HepG2 (cell line): ENCODE measurements around the gene IL6ST. TPM values are rescaled to one million over a fixed set of nuclear protein-coding genes. Genes with fewer than 3 reads are reported as not detected.

Experiments used
- ATAC-seq: fragments of 200-7000 bp; cut with Tn5 transposase; 3 replicates; pipeline ENCODE4 v1.9.1; 2020; ENCODE audit warnings: mild to moderate bottlenecking, moderate library complexity
- BruUV-seq: library from RNA; stranded (reverse); fragments of 400-500 nt; replicated peaks from 2 replicates; lab custom pipeline; 2021; lab: Mats Ljungman, UMichigan
- CTCF ChIA-PET: fragments of 300-600 bp; formaldehyde crosslinking; extraction: SDS; loops from one replicate; lab custom pipeline; 2021; ENCODE audit warnings: low total read pairs, inconsistent platforms, low intra/inter-chr PET ratio; lab: Yijun Ruan, JAX
- POLR2A ChIA-PET: fragments of 350-600 bp; sonication (Branson Sonifier 250); formaldehyde crosslinking; loops from one replicate; lab custom pipeline; 2020; ENCODE audit warnings: antibody characterized with exemption, inconsistent platforms; lab: Yijun Ruan, JAX
- DNase-seq: peaks from one replicate; pipeline ENCODE4 v3.0.0-alpha.2; 2015; ENCODE audit warnings: low spot score
- FAIRE-seq: peaks from 3 replicates; lab custom pipeline; 2011; peaks lifted over from hg19 to GRCh38; lab: Jason Lieb, UNC
- H2AFZ ChIP-seq: one replicate; pipeline ENCODE4 v1.6.1; 2011; ENCODE audit warnings: low read length, inconsistent platforms
- H3K27ac ChIP-seq: fragments of 300-600 bp; 3 replicates; pipeline ENCODE4 v1.8.0; 2011; ENCODE audit warnings: mixed run types, mild to moderate bottlenecking, mixed read lengths, low read length, inconsistent platforms; ENCODE audit not compliant: insufficient read depth; ENCODE audit errors: extremely low read length
- H3K27me3 ChIP-seq, 2 experiments: fragments of 200-600 bp in 1 of 2; 2 replicates in 1 of 2; 3 replicates in 1 of 2; pipeline versions ENCODE4 v1.6.0 to v1.8.0; 2011; ENCODE audit warnings: low read length in 2 of 2, mild to moderate bottlenecking in 2 of 2, moderate library complexity in 2 of 2, inconsistent platforms in 1 of 2; ENCODE audit not compliant: insufficient read depth in 2 of 2, control insufficient read depth in 1 of 2
- H3K36me3 ChIP-seq, 2 experiments: fragments of 200-600 bp in 1 of 2; replicated peaks in 1 of 2; 2 replicates in 1 of 2; 3 replicates in 1 of 2; pipeline versions ENCODE4 v1.5.1 to v1.8.0; 2011; ENCODE audit warnings: low read length in 2 of 2, inconsistent platforms in 1 of 2; ENCODE audit not compliant: insufficient read depth in 2 of 2, control insufficient read depth in 1 of 2
- H3K4me1 ChIP-seq: 2 replicates; pipeline ENCODE4 v1.5.1; 2012; ENCODE audit warnings: low read length, inconsistent platforms; ENCODE audit not compliant: insufficient read depth
- H3K4me2 ChIP-seq: 2 replicates; pipeline ENCODE4 v1.6.0; 2011; ENCODE audit warnings: low read depth, low read length, inconsistent platforms
- H3K4me3 ChIP-seq, 3 experiments: fragments of 200-600 bp in 1 of 3; sonication (generic), shearing (Covaris generic) in 1 of 3; replicated peaks in 1 of 3; 2 replicates each; pipeline ENCODE4 v1.5.1; 2011 to 2016; ENCODE audit warnings: low read length in 3 of 3, inconsistent platforms in 2 of 3, low read depth in 2 of 3, mild to moderate bottlenecking in 2 of 3, control low read depth in 1 of 3, mixed read lengths in 1 of 3; ENCODE audit not compliant: insufficient read depth in 1 of 3
- H3K79me2 ChIP-seq: one replicate; pipeline ENCODE4 v1.6.1; 2011; ENCODE audit warnings: low read length, inconsistent platforms; ENCODE audit not compliant: insufficient read depth
- H3K9ac ChIP-seq: 2 replicates; pipeline ENCODE4 v1.6.0; 2011; ENCODE audit warnings: mild to moderate bottlenecking, low read depth, low read length, inconsistent platforms; ENCODE audit not compliant: insufficient read depth
- H3K9me3 ChIP-seq: 2 replicates; pipeline ENCODE4 v1.5.1; 2012; ENCODE audit warnings: mild to moderate bottlenecking, low read length
- H4K20me1 ChIP-seq: 2 replicates; pipeline ENCODE4 v1.6.0; 2011; ENCODE audit warnings: inconsistent platforms, mild to moderate bottlenecking, low read length, moderate library complexity; ENCODE audit not compliant: insufficient read depth
- FOXK2 ChIP-seq: fragments of 450-650 bp; IDR thresholded peaks from 2 replicates; pipeline ENCODE4 v1.6.1; 2016
- ISX ChIP-seq: sonication (generic); formaldehyde crosslinking; conservative IDR thresholded peaks from 2 replicates; pipeline ENCODE4 v1.5.0; 2020; ENCODE audit warnings: missing genetic modification reagents
- MXD4 ChIP-seq: IDR thresholded peaks from 2 replicates; pipeline ENCODE4 v1.6.1; 2016; ENCODE audit warnings: mild to moderate bottlenecking, missing biosample characterization, missing genetic modification reagents
- PRPF4 ChIP-seq: fragments of 200-400 bp; formaldehyde crosslinking; IDR thresholded peaks from 2 replicates; pipeline ENCODE4 v1.6.1; 2016; ENCODE audit warnings: low read length, low read depth; ENCODE audit not compliant: poor library complexity, severe bottlenecking
- SIN3A ChIP-seq: IDR thresholded peaks from 2 replicates; pipeline ENCODE4 v1.6.1; 2011; ENCODE audit warnings: low read depth, mild to moderate bottlenecking, control low read depth, low read length, borderline replicate concordance
- SPEN ChIP-seq: sonication (generic); formaldehyde crosslinking; IDR thresholded peaks from 2 replicates; pipeline ENCODE4 v1.5.1; 2020; ENCODE audit warnings: low read depth, mild to moderate bottlenecking, missing genetic modification reagents
- STAT5B ChIP-seq: sonication (generic); formaldehyde crosslinking; IDR thresholded peaks from 2 replicates; pipeline ENCODE4 v1.4.0; 2020; ENCODE audit warnings: missing genetic modification reagents
- TCF7 ChIP-seq: sonication (generic); IDR thresholded peaks from 2 replicates; pipeline ENCODE4 v1.6.1; 2016; ENCODE audit warnings: antibody characterized with exemption, low read depth
- ZNF234 ChIP-seq: sonication (generic); formaldehyde crosslinking; conservative IDR thresholded peaks from 2 replicates; pipeline ENCODE4 v1.5.1; 2020; ENCODE audit warnings: mild to moderate bottlenecking, missing genetic modification reagents
- ZNF432 ChIP-seq: sonication (generic); formaldehyde crosslinking; IDR thresholded peaks from 2 replicates; pipeline ENCODE4 v1.5.0; 2020; ENCODE audit warnings: missing genetic modification reagents, mild to moderate bottlenecking, borderline replicate concordance
- ZNF547 ChIP-seq: sonication (generic); formaldehyde crosslinking; IDR thresholded peaks from 2 replicates; pipeline ENCODE4 v1.5.1; 2020; ENCODE audit warnings: mild to moderate bottlenecking, missing genetic modification reagents
- ZNF790 ChIP-seq: sonication (generic); formaldehyde crosslinking; IDR thresholded peaks from 2 replicates; pipeline ENCODE4 v1.8.0; 2022; ENCODE audit warnings: missing genetic modification reagents, mild to moderate bottlenecking, borderline replicate concordance
- WGBS: methylation state at CpG from one replicate; pipeline ENCODE4 v1.1.6; 2017; ENCODE audit warnings: low lambda C conversion rate; 5-methylcytosine and 5-hydroxymethylcytosine counted together
- in situ Hi-C: cut with HindIII; loops from 2 replicates; pipeline ENCODE4 v1.10.0; 2017; ENCODE audit warnings: low pct_unique_long_range_greater_than_20kb; ENCODE audit not compliant: extremely low pct_ligation_motif_present
- intact Hi-C: fragments of 100-400 bp; cut with micrococcal nuclease; formaldehyde crosslinking; loops from one replicate; pipeline ENCODE4 v1.10.0; 2022; ENCODE audit not compliant: unreplicated experiment
- polyA plus RNA-seq, 8 experiments: library from polyadenylated mRNA; depleted of rRNA in 3 of 8; stranded (reverse) in 7 of 8; unstranded in 1 of 8; fragments of >200 nt; fragmentation: Illumina TruSeq in 4 of 8; extraction: Trizol in 4 of 8; gene quantifications; 2 replicates each; pipeline versions ENCODE4 v1.2.1 to v1.2.3, GENCODE V29; 2011 to 2016; ENCODE audit warnings: low read depth in 4 of 8, missing spikeins in 1 of 8, mixed read lengths in 1 of 8; ENCODE audit not compliant: insufficient read depth in 1 of 8
- total RNA-seq, 5 experiments: library from RNA; depleted of rRNA; stranded (reverse); fragments of >200 nt; fragmentation: Illumina TruSeq; extraction: Trizol; gene quantifications; 2 replicates each; pipeline ENCODE4 v1.2.3, GENCODE V29; 2016; ENCODE audit warnings: low read depth in 1 of 5
- TF ChIP-seq, protein P1 (sequence below): sonication (generic); formaldehyde crosslinking; IDR thresholded peaks from 2 replicates; pipeline ENCODE4 v1.4.0; 2020; ENCODE audit warnings: missing genetic modification reagents
- TF ChIP-seq, protein P2 (sequence below): sonication (generic); formaldehyde crosslinking; IDR thresholded peaks from 2 replicates; pipeline ENCODE4 v1.4.0; 2020; ENCODE audit warnings: low read depth, missing genetic modification reagents

IL6ST gene
- total and polyA plus RNA-seq, 2 of the 13 experiments (the other 11 are each of a cell fraction or from before 2014, with no cell fraction given) = 66.6 to 166 TPM

DNA sequence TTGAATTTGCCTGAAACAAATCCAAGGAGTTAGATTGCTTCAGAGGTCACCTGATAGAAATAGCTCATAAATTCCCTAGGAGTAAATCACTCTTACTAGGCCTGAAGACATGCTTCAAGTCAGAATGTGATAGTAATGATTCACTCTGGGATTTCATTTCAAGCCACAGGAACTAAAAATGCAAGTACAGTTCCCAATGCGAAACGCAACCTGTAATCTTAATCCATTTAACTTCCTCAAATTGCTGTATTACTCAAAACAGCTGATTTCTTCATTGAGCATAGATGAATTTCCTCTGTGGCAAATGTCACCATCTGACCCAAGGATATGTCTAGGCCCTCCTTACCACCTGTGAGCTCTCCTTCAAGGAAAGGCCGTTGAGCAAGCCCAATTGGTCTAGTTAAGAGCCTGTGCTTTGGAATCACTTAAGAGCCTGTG, 32.1 kb upstream of the IL6ST start:
- Histone ChIP-seq H4K20me1 (no peaks in the 10 kb centered on the region), H3K27ac (peak overlapping the region; percentile 47), H3K27me3 (no peaks in the 10 kb centered on the region), H3K4me2 (no peak overlapping the region), H2AFZ (no peak overlapping the region), H3K9ac (no peak overlapping the region), H3K36me3 (no peaks in the 10 kb centered on the region), H3K4me1 (peaks cover 63% of the 10 kb centered on the region), H3K4me3 (no peak overlapping the region), H3K79me2 (no peaks in the 10 kb centered on the region), H3K9me3 (no peaks in the 10 kb centered on the region)
- ChIA-PET POLR2A (interaction anchor here (2.5 to 2.9 kb wide), 2 partner anchors 24 to 32 kb away, joined by 10 to 12 read pairs; partner anchors contain the start of gene IL6ST), CTCF (no interaction called here)
- no TSS peak for BruUV-seq
- TF ChIP-seq, protein P1, sequence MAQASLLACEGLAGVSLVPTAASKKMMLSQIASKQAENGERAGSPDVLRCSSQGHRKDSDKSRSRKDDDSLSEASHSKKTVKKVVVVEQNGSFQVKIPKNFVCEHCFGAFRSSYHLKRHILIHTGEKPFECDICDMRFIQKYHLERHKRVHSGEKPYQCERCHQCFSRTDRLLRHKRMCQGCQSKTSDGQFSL = no peak
- TF ChIP-seq ZNF547 (CRISPR knock-in tag) (no peak), MXD4 (CRISPR knock-in tag) (no peak), ZNF234 (CRISPR knock-in tag) (no peak), FOXK2 (no peak), ZNF432 (CRISPR knock-in tag) (no peak)
- FAIRE-seq (no peak), ATAC-seq (no peak), DNase-seq (no peak)
- 94% methylated on average over 3 of the region's 3 CpGs for WGBS
- intact Hi-C loops = loop anchor here (5.0 kb wide), 1 partner anchor 35 kb away; the partner anchor contains the start of gene IL6ST
- in situ Hi-C loops = no loop called here

DNA sequence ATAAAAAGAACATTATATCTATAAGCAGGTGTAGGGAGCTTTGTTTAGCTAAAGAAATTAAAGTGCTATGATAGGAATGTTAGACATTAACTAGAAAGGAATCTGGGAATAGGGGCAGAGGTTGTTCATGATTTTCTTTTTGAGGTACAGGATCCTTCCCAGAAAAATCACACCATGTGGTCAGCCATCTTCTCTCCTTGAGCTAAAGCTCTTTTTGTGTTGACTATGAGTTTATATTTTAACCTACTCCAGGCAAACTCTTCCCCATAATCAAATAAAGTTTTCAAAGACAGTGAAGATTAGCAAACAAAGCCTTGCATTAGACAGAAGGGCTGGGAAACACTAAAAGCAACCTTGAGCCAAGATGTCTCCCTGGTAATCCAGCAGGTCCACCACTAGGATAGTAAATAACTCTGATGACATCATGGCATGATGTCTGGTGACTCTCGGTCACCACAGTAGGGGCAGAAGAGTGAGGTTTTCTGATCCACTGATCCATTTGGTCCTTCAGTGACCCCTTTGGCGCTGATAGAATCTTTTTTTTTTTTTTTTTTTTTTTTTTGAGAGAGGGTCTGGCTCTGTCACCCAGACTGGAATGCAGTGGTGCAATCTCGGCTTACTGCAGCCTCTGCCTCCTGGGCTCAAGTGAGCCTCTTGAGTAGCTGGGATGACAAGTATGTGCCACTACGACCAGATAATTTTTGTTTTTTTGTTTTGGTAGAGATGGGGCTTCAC, 30.6 kb upstream of the IL6ST start:
- Histone ChIP-seq H3K27me3 (no peaks in the 10 kb centered on the region), H3K36me3 (no peaks in the 10 kb centered on the region), H3K27ac (peak overlapping the region; percentile 81), H3K9ac (peak overlapping the region; percentile 63), H3K4me3 (no peak overlapping the region), H3K79me2 (no peaks in the 10 kb centered on the region), H4K20me1 (no peaks in the 10 kb centered on the region), H3K4me2 (peak overlapping the region; percentile 59), H2AFZ (peak overlapping the region; percentile 70), H3K4me1 (peaks cover 59% of the 10 kb centered on the region), H3K9me3 (no peaks in the 10 kb centered on the region)
- ChIA-PET CTCF (no interaction called here), POLR2A (interaction anchor here (0.7 to 2.9 kb wide), 14 partner anchors 11 to 101 kb away, joined by 3 to 12 read pairs (median 4); partner anchors contain the start of gene IL6ST)
- in situ Hi-C loops = no loop called here
- BruUV-seq = no TSS peak
- peak; percentile 95 for ATAC-seq
- peak; percentile 97 for FAIRE-seq
- DNase-seq = peak; percentile 97
- intact Hi-C loops = loop anchor here (2.0 to 5.0 kb wide), 2 partner anchors 33 to 175 kb away; partner anchors contain the start of gene IL6ST
- 5% methylated on average over 4 of the region's 4 CpGs for WGBS
- TF ChIP-seq ZNF790 (CRISPR knock-in tag) = no peak
- TF ChIP-seq PRPF4 = no peak
- no peak for TF ChIP-seq SPEN (CRISPR knock-in tag)
- TF ChIP-seq ISX = no peak
- peak; percentile 74 for TF ChIP-seq TCF7
- TF ChIP-seq, protein P2, sequence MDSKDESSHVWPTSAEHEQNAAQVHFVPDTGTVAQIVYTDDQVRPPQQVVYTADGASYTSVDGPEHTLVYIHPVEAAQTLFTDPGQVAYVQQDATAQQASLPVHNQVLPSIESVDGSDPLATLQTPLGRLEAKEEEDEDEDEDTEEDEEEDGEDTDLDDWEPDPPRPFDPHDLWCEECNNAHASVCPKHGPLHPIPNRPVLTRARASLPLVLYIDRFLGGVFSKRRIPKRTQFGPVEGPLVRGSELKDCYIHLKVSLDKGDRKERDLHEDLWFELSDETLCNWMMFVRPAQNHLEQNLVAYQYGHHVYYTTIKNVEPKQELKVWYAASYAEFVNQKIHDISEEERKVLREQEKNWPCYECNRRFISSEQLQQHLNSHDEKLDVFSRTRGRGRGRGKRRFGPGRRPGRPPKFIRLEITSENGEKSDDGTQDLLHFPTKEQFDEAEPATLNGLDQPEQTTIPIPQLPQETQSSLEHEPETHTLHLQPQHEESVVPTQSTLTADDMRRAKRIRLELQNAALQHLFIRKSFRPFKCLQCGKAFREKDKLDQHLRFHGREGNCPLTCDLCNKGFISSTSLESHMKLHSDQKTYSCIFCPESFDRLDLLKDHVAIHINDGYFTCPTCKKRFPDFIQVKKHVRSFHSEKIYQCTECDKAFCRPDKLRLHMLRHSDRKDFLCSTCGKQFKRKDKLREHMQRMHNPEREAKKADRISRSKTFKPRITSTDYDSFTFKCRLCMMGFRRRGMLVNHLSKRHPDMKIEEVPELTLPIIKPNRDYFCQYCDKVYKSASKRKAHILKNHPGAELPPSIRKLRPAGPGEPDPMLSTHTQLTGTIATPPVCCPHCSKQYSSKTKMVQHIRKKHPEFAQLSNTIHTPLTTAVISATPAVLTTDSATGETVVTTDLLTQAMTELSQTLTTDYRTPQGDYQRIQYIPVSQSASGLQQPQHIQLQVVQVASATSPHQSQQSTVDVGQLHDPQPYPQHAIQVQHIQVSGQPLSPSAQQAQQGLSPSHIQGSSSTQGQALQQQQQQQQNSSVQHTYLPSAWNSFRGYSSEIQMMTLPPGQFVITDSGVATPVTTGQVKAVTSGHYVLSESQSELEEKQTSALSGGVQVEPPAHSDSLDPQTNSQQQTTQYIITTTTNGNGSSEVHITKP (CRISPR knock-in tag) = peak; percentile 77
- no peak for TF ChIP-seq STAT5B (CRISPR knock-in tag)
- TF ChIP-seq SIN3A = no peak
